GM19395 (cell line): ENCODE measurements around the gene SPTY2D1.

ENCODE experiments used
- ATAC-seq: cut with Tn5 transposase; IDR thresholded peaks from one replicate; pipeline ENCODE4 v1.9.1; 2021; ENCODE audit warnings: mild to moderate bottlenecking, moderate library complexity; ENCODE audit not compliant: unreplicated experiment

SPTY2D1 gene

GRCh38 chr11:18566406-18566805, 67.7 kb downstream of the SPTY2D1 start:
- ATAC-seq, result no peak

GRCh38 chr11:18564149-18564548, 70.0 kb downstream of the SPTY2D1 start:
- no peak for ATAC-seq

GRCh38 chr11:18563090-18563730, 70.9 kb downstream of the SPTY2D1 start:
- no peak for ATAC-seq
